Breast epithelium (tissue), 4 donors: ENCODE data around the gene MRPL42. TPM values are rescaled to one million over a fixed set of nuclear protein-coding genes. Genes with fewer than 3 reads are reported as not detected.

Experiments used
- DNase-seq, 2 donors: peaks; one replicate each; pipeline ENCODE4 v3.0.0-alpha.2; 2019; ENCODE audit warnings: low spot score in 2 of 2
- H3K27ac ChIP-seq, 2 donors: fragments of 200-600 bp; sonication (generic) in 1 of 2; one replicate each; pipeline ENCODE4 v1.5.1; 2016 to 2019; ENCODE audit warnings: mild to moderate bottlenecking in 1 of 2
- H3K27me3 ChIP-seq, 2 donors: fragments of 200-600 bp; sonication (generic) in 1 of 2; one replicate each; pipeline versions ENCODE4 v1.5.1 to v1.6.0; 2017 to 2019; ENCODE audit warnings: control low read depth in 1 of 2, mild to moderate bottlenecking in 1 of 2
- H3K36me3 ChIP-seq: fragments of 200-600 bp; one replicate; pipeline ENCODE4 v1.5.1; 2019
- H3K4me1 ChIP-seq, 2 donors: fragments of 200-600 bp; sonication (generic); one replicate each; pipeline ENCODE4 v1.5.1; 2016 to 2019; ENCODE audit warnings: control low read depth in 1 of 2
- H3K4me3 ChIP-seq, 3 donors: fragments of 200-600 bp; sonication (generic); 1 replicate in 2 of 3; 2 replicates in 1 of 3; pipeline ENCODE4 v1.5.1; 2016 to 2019; ENCODE audit warnings: mild to moderate bottlenecking in 3 of 3, moderate library complexity in 2 of 3
- H3K9me3 ChIP-seq, 2 donors: fragments of 200-600 bp; sonication (generic) in 1 of 2; one replicate each; pipeline ENCODE4 v1.5.1; 2016 to 2019; ENCODE audit warnings: control low read depth in 1 of 2
- CTCF ChIP-seq, 3 donors: fragments of 450-650 bp; IDR thresholded peaks; one replicate each; pipeline ENCODE4 v1.5.1; 2016 to 2017; ENCODE audit warnings: antibody characterized with exemption in 3 of 3, mild to moderate bottlenecking in 3 of 3, moderate library complexity in 3 of 3
- POLR2A ChIP-seq: fragments of 450-650 bp; IDR thresholded peaks from one replicate; pipeline ENCODE4 v1.6.1; 2016; ENCODE audit warnings: antibody characterized with exemption, mild to moderate bottlenecking, moderate library complexity
- POLR2AphosphoS5 ChIP-seq, 3 donors: sonication (generic); formaldehyde crosslinking; IDR thresholded peaks; one replicate each; pipeline ENCODE4 v1.6.1; 2017; ENCODE audit warnings: antibody characterized with exemption in 3 of 3
- intact Hi-C: fragments of 100-400 bp; cut with DNase I; formaldehyde crosslinking; loops from one replicate; pipeline ENCODE4 v1.15.1; 2023; ENCODE audit warnings: low total_unique reads
- total RNA-seq, 3 donors: library from RNA; depleted of rRNA; stranded (reverse); fragments of >200 nt; gene quantifications; one replicate each; pipeline ENCODE4 v1.1.0, GENCODE V29; 2016

The MRPL42 gene
- total RNA-seq, 3 donors from 2014 or later, result 24.6 to 62.3 (median 41.0) TPM

- intact Hi-C loops, result no loop called here
- TF ChIP-seq CTCF (IDR thresholded peaks at IDR 0.05) (no peak), POLR2A (no peak), POLR2AphosphoS5 (IDR thresholded peaks at IDR 0.05) (no peak)
- Histone ChIP-seq H3K36me3 (no peaks in the 10 kb centered on the region), H3K27me3 (no peaks in the 10 kb centered on the region), H3K27ac (peak overlapping the region in 1 of 2 donors; percentile 94), H3K4me3 (peak overlapping the region; percentile 48 to 75 (median 72)), H3K4me1 (peaks cover 0 to 5% of the 10 kb centered on the region in 2 donors), H3K9me3 (no peaks in the 10 kb centered on the region)
- no peak for DNase-seq
Measured at GRCh38 chr12:93466625-93467350, 526 bp upstream of the MRPL42 start.

GRCh38 chr12:93468008-93468371 lies 676 bp downstream of the MRPL42 start:
- peaks cover 0 to 5% of the 10 kb centered on the region in 2 donors for H3K4me1 ChIP-seq
- DNase-seq, result no peak
- H3K27ac ChIP-seq, result peak overlapping the region; percentile 94
- H3K9me3 ChIP-seq, result no peaks in the 10 kb centered on the region
- H3K4me3 ChIP-seq, result peak overlapping the region; percentile 48 to 75 (median 72)
- no peaks in the 10 kb centered on the region for H3K36me3 ChIP-seq
- TF ChIP-seq POLR2A (no peak), POLR2AphosphoS5 (IDR thresholded peaks at IDR 0.05) (no peak), CTCF (IDR thresholded peaks at IDR 0.05) (no peak)
- intact Hi-C loops, result no loop called here
- no peaks in the 10 kb centered on the region for H3K27me3 ChIP-seq

GRCh38 chr12:93469386-93469785 lies 2.1 kb downstream of the MRPL42 start:
- Histone ChIP-seq H3K36me3 (no peaks in the 10 kb centered on the region), H3K9me3 (no peaks in the 10 kb centered on the region), H3K4me1 (peaks cover 0 to 5% of the 10 kb centered on the region in 2 donors), H3K4me3 (no peak overlapping the region), H3K27me3 (no peaks in the 10 kb centered on the region), H3K27ac (no peak overlapping the region)
- DNase-seq, result no peak
- intact Hi-C loops, result no loop called here
- TF ChIP-seq POLR2A (no peak), CTCF (IDR thresholded peaks at IDR 0.05) (no peak), POLR2AphosphoS5 (IDR thresholded peaks at IDR 0.05) (no peak)

- H3K27ac ChIP-seq, result no peak overlapping the region
- no peaks in the 10 kb centered on the region for H3K9me3 ChIP-seq
- no peak overlapping the region for H3K4me3 ChIP-seq
- TF ChIP-seq CTCF (IDR thresholded peaks at IDR 0.05) (no peak), POLR2AphosphoS5 (IDR thresholded peaks at IDR 0.05) (no peak), POLR2A (no peak)
- no peaks in the 10 kb centered on the region for H3K36me3 ChIP-seq
- no peak for DNase-seq
- intact Hi-C loops, result no loop called here
- H3K27me3 ChIP-seq, result no peaks in the 10 kb centered on the region
- H3K4me1 ChIP-seq, result no peaks in the 10 kb centered on the region
Measured at GRCh38 chr12:93476555-93476954, 9.2 kb downstream of the MRPL42 start.

DNA sequence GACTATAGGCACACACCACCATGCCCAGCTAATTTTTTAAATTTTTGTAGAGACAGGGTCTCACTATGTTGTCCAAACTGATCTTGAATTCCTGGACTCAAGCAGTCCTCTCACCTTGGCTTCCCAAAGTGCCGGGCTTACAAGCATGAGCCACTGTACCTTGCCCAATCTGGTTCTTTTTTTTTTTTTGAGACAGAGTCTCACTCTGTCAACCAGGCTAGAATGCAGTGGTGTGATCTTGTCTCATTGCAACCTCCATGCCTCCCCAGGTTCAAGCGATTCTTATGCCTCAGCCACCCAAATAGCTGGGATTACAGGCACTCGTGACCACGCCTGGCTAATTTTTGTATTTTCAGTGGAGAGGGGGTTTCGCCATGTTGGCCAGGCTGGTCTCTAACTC lies 15.4 kb downstream of the MRPL42 start:
- Histone ChIP-seq H3K36me3 (no peaks in the 10 kb centered on the region), H3K4me3 (no peak overlapping the region), H3K27ac (no peak overlapping the region), H3K9me3 (no peaks in the 10 kb centered on the region), H3K4me1 (no peaks in the 10 kb centered on the region), H3K27me3 (no peaks in the 10 kb centered on the region)
- intact Hi-C loops, result no loop called here
- DNase-seq, result no peak
- no peak for TF ChIP-seq POLR2A
